SK-N-SH (cell line): ENCODE results near the gene ZNF888. TPM values are rescaled to one million over a fixed set of nuclear protein-coding genes. Genes with fewer than 3 reads are reported as not detected.
"Not testable (repeated sequence)": the region's sequence is repeated elsewhere in the genome, so short reads cannot be mapped to it uniquely, and the experiment has no call there.

Experiments used
- CTCF ChIA-PET: fragments of 300-600, 350-600 bp; formaldehyde crosslinking; extraction: SDS; loops from one replicate; lab custom pipeline; 2021; lab: Yijun Ruan, JAX
- POLR2A ChIA-PET: fragments of 350-600 bp; sonication (Branson Sonifier 250); formaldehyde crosslinking; extraction: SDS; loops from one replicate; lab custom pipeline; 2020; ENCODE audit warnings: antibody characterized with exemption, inconsistent platforms; lab: Yijun Ruan, JAX
- DNase-seq: peaks from one replicate; pipeline ENCODE4 v3.0.0; 2012
- H2AFZ ChIP-seq: fragments of 200-600 bp; sonication (generic); 2 replicates; pipeline ENCODE4 v1.8.1; 2016; ENCODE audit warnings: antibody characterized with exemption, mild to moderate bottlenecking, low read depth
- H3F3A ChIP-seq: fragments of 200-600 bp; sonication (generic); replicated peaks from 2 replicates; pipeline ENCODE3; 2016; ENCODE audit warnings: antibody characterized with exemption, mild to moderate bottlenecking; ENCODE audit not compliant: insufficient read depth
- H3K27ac ChIP-seq, 2 experiments: fragments of 200-500 bp in 1 of 2; fragments of 200-600 bp in 1 of 2; sonication (Bioruptor generic) in 1 of 2; sonication (generic), shearing (Covaris generic) in 1 of 2; 2 replicates each; pipeline versions ENCODE4 v1.5.1 to v1.6.1; 2014 to 2016; ENCODE audit warnings: low read depth in 2 of 2, inconsistent platforms in 1 of 2, low read length in 1 of 2, mild to moderate bottlenecking in 1 of 2, mixed read lengths in 1 of 2
- H3K27me3 ChIP-seq: fragments of 200-600 bp; sonication (generic), shearing (Covaris generic); 2 replicates; pipeline ENCODE4 v1.6.1; 2016; ENCODE audit warnings: mixed run types; ENCODE audit not compliant: insufficient read depth
- H3K36me3 ChIP-seq, 2 experiments: fragments of 200-500 bp in 1 of 2; fragments of 200-600 bp in 1 of 2; sonication (Bioruptor generic) in 1 of 2; sonication (generic) in 1 of 2; replicated peaks in 1 of 2; 2 replicates each; pipeline versions ENCODE3 to v1.5.1; 2014 to 2016; ENCODE audit warnings: low read length in 1 of 2, mild to moderate bottlenecking in 1 of 2; ENCODE audit not compliant: insufficient read depth in 2 of 2, control insufficient read depth in 1 of 2
- H3K4me1 ChIP-seq, 2 experiments: fragments of 200-500 bp in 1 of 2; fragments of 200-600 bp in 1 of 2; sonication (Bioruptor generic) in 1 of 2; sonication (generic), shearing (Covaris generic) in 1 of 2; 2 replicates each; pipeline versions ENCODE4 v1.5.1 to v1.6.1; 2014 to 2016; ENCODE audit warnings: low read depth in 1 of 2, low read length in 1 of 2, mixed run types in 1 of 2; ENCODE audit not compliant: insufficient read depth in 2 of 2, control insufficient read depth in 1 of 2
- H3K4me2 ChIP-seq: fragments of 200-600 bp; sonication (generic), shearing (Covaris generic); 2 replicates; pipeline ENCODE4 v1.6.1; 2017; ENCODE audit warnings: mixed run types
- H3K4me3 ChIP-seq, 2 experiments: fragments of 200-500 bp in 1 of 2; fragments of 200-600 bp in 1 of 2; sonication (Bioruptor generic) in 1 of 2; sonication (generic), shearing (Covaris generic) in 1 of 2; 2 replicates each; pipeline versions ENCODE4 v1.5.1 to v1.8.1; 2014 to 2016; ENCODE audit warnings: low read depth in 2 of 2, inconsistent platforms in 1 of 2, low read length in 1 of 2, mild to moderate bottlenecking in 1 of 2, mixed read lengths in 1 of 2, moderate library complexity in 1 of 2
- H3K79me2 ChIP-seq: fragments of 200-600 bp; sonication (generic); 2 replicates; pipeline ENCODE4 v1.8.1; 2017; ENCODE audit warnings: mild to moderate bottlenecking; ENCODE audit not compliant: insufficient read depth
- H3K9ac ChIP-seq: fragments of 200-600 bp; sonication (generic); 2 replicates; pipeline ENCODE4 v1.6.1; 2017; ENCODE audit warnings: mixed run types
- H3K9me2 ChIP-seq: fragments of 200-600 bp; sonication (generic); 2 replicates; pipeline ENCODE4 v1.6.1; 2017; ENCODE audit warnings: mixed run types
- H3K9me3 ChIP-seq: fragments of 200-600 bp; sonication (generic); 2 replicates; pipeline ENCODE4 v1.6.1; 2017; ENCODE audit warnings: mixed run types, mild to moderate bottlenecking, moderate library complexity
- H4K20me1 ChIP-seq: fragments of 200-600 bp; sonication (generic); 2 replicates; pipeline ENCODE4 v1.6.1; 2017; ENCODE audit warnings: mild to moderate bottlenecking, mixed run types; ENCODE audit not compliant: insufficient read depth
- EP300 ChIP-seq, 2 experiments: IDR thresholded peaks; 2 replicates each; pipeline versions ENCODE4 v1.4.0 to v1.6.1; 2012; ENCODE audit warnings: borderline replicate concordance in 1 of 2, low read depth in 1 of 2, low read length in 1 of 2
- EZH2phosphoT487 ChIP-seq: fragments of 200-600 bp; sonication (generic); IDR thresholded peaks from 2 replicates; pipeline ENCODE4 v1.6.1; 2017; ENCODE audit warnings: low read depth, mixed run types, mild to moderate bottlenecking, antibody characterized with exemption, moderate library complexity, borderline replicate concordance
- FOXJ3 ChIP-seq: sonication (generic); formaldehyde crosslinking; IDR thresholded peaks from 2 replicates; pipeline ENCODE4 v1.5.1; 2020; ENCODE audit warnings: mild to moderate bottlenecking, missing genetic modification reagents
- IRF3 ChIP-seq: fragments of 150-350 bp; IDR thresholded peaks from 2 replicates; pipeline ENCODE4 v1.6.1; 2016; ENCODE audit warnings: mild to moderate bottlenecking, low read depth, low read length
- JUND ChIP-seq: IDR thresholded peaks from 2 replicates; pipeline ENCODE4 v1.4.0; 2012
- MAX ChIP-seq: IDR thresholded peaks from 2 replicates; pipeline ENCODE4 v1.4.0; 2012; ENCODE audit warnings: low read depth
- MXI1 ChIP-seq: IDR thresholded peaks from 2 replicates; pipeline ENCODE4 v1.6.1; 2012; ENCODE audit warnings: mild to moderate bottlenecking, low read depth, low read length, improper control_type of control experiment
- NFIC ChIP-seq: IDR thresholded peaks from 2 replicates; pipeline ENCODE4 v1.4.0; 2012; ENCODE audit warnings: borderline replicate concordance
- POLR2AphosphoS5 ChIP-seq: IDR thresholded peaks from 2 replicates; pipeline ENCODE4 v1.6.1; 2012; ENCODE audit warnings: low read depth, low read length
- RAD21 ChIP-seq: IDR thresholded peaks from 2 replicates; pipeline ENCODE4 v1.6.1; 2012; ENCODE audit warnings: mild to moderate bottlenecking, low read length
- RCOR1 ChIP-seq: fragments of 150-350 bp; IDR thresholded peaks from 2 replicates; pipeline ENCODE4 v1.6.1; 2017; ENCODE audit warnings: antibody characterized with exemption, low read length
- REST ChIP-seq: IDR thresholded peaks from 2 replicates; pipeline ENCODE4 v1.6.1; 2012; ENCODE audit warnings: mild to moderate bottlenecking, low read depth, low read length, moderate library complexity
- RFX5 ChIP-seq: IDR thresholded peaks from 2 replicates; pipeline ENCODE4 v1.6.1; 2012; ENCODE audit warnings: mild to moderate bottlenecking, improper control_type of control experiment, low read length
- SIN3A ChIP-seq: IDR thresholded peaks from 2 replicates; pipeline ENCODE4 v1.6.1; 2012; ENCODE audit warnings: low read depth, mild to moderate bottlenecking, low read length, moderate library complexity, borderline replicate concordance
- SMC3 ChIP-seq: IDR thresholded peaks from 2 replicates; pipeline ENCODE4 v1.6.1; 2012; ENCODE audit warnings: low read depth, low read length, improper control_type of control experiment
- TCF12 ChIP-seq: IDR thresholded peaks from 2 replicates; pipeline ENCODE4 v1.4.0; 2012
- TEAD4 ChIP-seq: IDR thresholded peaks from 2 replicates; pipeline ENCODE4 v1.4.0; 2012; ENCODE audit warnings: mild to moderate bottlenecking, borderline replicate concordance; ENCODE audit not compliant: insufficient read depth
- ZBTB33 ChIP-seq: IDR thresholded peaks from 2 replicates; pipeline ENCODE4 v1.4.0; 2012; ENCODE audit warnings: low read depth, borderline replicate concordance
- WGBS: methylation state at CpG from one replicate; pipeline ENCODE4 v1.1.6; 2017; ENCODE audit warnings: low lambda C conversion rate; 5-methylcytosine and 5-hydroxymethylcytosine counted together
- polyA plus RNA-seq, 3 experiments: library from polyadenylated mRNA; depleted of rRNA; stranded (reverse); fragments of >200 nt; gene quantifications; 2 replicates each; pipeline ENCODE4 v1.2.3, GENCODE V29; 2012

Gene ZNF888
- polyA plus RNA-seq, 1 of the 3 experiments (the other 2 are of a cell fraction), result 0.46 TPM

GRCh38 chr19:52944703-52945493 lies 21.7 kb upstream of the ZNF888 start:
- peaks cover under 1 to 19% of the 10 kb centered on the region in 2 experiments for H3K36me3 ChIP-seq
- H4K20me1 ChIP-seq, H3K79me2 ChIP-seq, H3K4me1 ChIP-seq, H3K4me3 ChIP-seq, H3K9me2 ChIP-seq, H2AFZ ChIP-seq, H3K9ac ChIP-seq, CTCF ChIA-PET, H3F3A ChIP-seq, H3K4me2 ChIP-seq, H3K27me3 ChIP-seq, H3K27ac ChIP-seq, DNase-seq, POLR2A ChIA-PET: not testable (repeated sequence)
- 83% methylated on average over 17 of the region's 17 CpGs for WGBS
- peaks cover 10% of the 10 kb centered on the region; the same call in 1 of the 2 replicates for H3K9me3 ChIP-seq

- CTCF ChIA-PET, result no interaction called here
- DNase-seq, result no peak
These were observed 20.8 kb upstream of the ZNF888 start for GRCh38 chr19:52943884-52944643.

More at GRCh38 chr19:52943884-52944643, 20.8 kb upstream of the ZNF888 start:
- no peak overlapping the region for H3K4me2 ChIP-seq
- TF ChIP-seq RFX5 (no peak), TCF12 (no peak), EP300 (IDR thresholded peaks at IDR 0.05; ENCODE audit: borderline replicate concordance in 1 of 2, low read depth in 1 of 2, low read length in 1 of 2) (no peak), TEAD4 (no peak), NFIC (no peak), POLR2AphosphoS5 (no peak), EZH2phosphoT487 (no peak), SMC3 (no peak), ZBTB33 (no peak), FOXJ3 (CRISPR knock-in tag) (no peak), JUND (no peak), MXI1 (no peak), IRF3 (no peak), RCOR1 (no peak), REST (no peak), SIN3A (no peak), MAX (no peak), RAD21 (no peak)
- H3K9me3 ChIP-seq, result peaks cover 8% of the 10 kb centered on the region; the same call in 1 of the 2 replicates
- H3K79me2 ChIP-seq, result peaks cover 6% of the 10 kb centered on the region; the same call in 1 of the 2 replicates
- H3K4me3 ChIP-seq, result no peak overlapping the region
- WGBS, result 84% methylated on average over 17 of the region's 17 CpGs
- H4K20me1 ChIP-seq, result no peaks in the 10 kb centered on the region
- no peaks in the 10 kb centered on the region; a peak in 1 of 4 replicates for H3K4me1 ChIP-seq
- H3K9ac ChIP-seq, result no peak overlapping the region
- POLR2A ChIA-PET, result no interaction called here
- H3K27me3 ChIP-seq, result no peaks in the 10 kb centered on the region
- H3K9me2 ChIP-seq, result no peaks in the 10 kb centered on the region
- no peak overlapping the region for H2AFZ ChIP-seq
- H3K36me3 ChIP-seq, result peaks cover 0 to 10% of the 10 kb centered on the region in 2 experiments
- H3F3A ChIP-seq, result no peaks in the 10 kb centered on the region
- H3K27ac ChIP-seq, result no peak overlapping the region
